ENCODE results near the gene UNC45B.
"Not testable (repeated sequence)": the region's sequence is repeated elsewhere in the genome, so short reads cannot be mapped to it uniquely, and the experiment has no call there.

The UNC45B gene

GRCh38 chr17:35218915-35219314 lies 71.3 kb downstream of the UNC45B start:
- no peak overlapping the region for H3K27ac Mint-ChIP-seq
- no peaks in the 10 kb centered on the region for H3K36me3 Mint-ChIP-seq (ENCODE audit: low read depth)
- no peak overlapping the region for H3K4me3 Mint-ChIP-seq
- peaks cover 27% of the 10 kb centered on the region for H3K27me3 Mint-ChIP-seq (ENCODE audit: low read depth)
- H3K4me1 Mint-ChIP-seq: no peaks in the 10 kb centered on the region
- H3K9me3 Mint-ChIP-seq: no peaks in the 10 kb centered on the region
- no peak for TF ChIP-seq CTCF (IDR thresholded peaks at IDR 0.05; ENCODE audit: unreplicated experiment in 3 of 3)

- Mint-ChIP-seq H3K36me3 (ENCODE audit: low read depth) (no peaks in the 10 kb centered on the region), H3K27me3 (ENCODE audit: low read depth) (peaks cover 11% of the 10 kb centered on the region), H3K4me3 (no peak overlapping the region), H3K9me3 (no peaks in the 10 kb centered on the region), H3K4me1 (no peaks in the 10 kb centered on the region), H3K27ac (no peak overlapping the region)
- no peak for TF ChIP-seq CTCF (IDR thresholded peaks at IDR 0.05; ENCODE audit: unreplicated experiment in 3 of 3)
Measured at GRCh38 chr17:35222452-35222851, 74.8 kb downstream of the UNC45B start.

- TF ChIP-seq CTCF (IDR thresholded peaks at IDR 0.05; ENCODE audit: unreplicated experiment in 3 of 3): no peak
- peaks cover 11% of the 10 kb centered on the region for H3K27me3 Mint-ChIP-seq (ENCODE audit: low read depth)
- H3K4me1 Mint-ChIP-seq: no peaks in the 10 kb centered on the region
- no peaks in the 10 kb centered on the region for H3K9me3 Mint-ChIP-seq
- H3K36me3 Mint-ChIP-seq (ENCODE audit: low read depth): no peaks in the 10 kb centered on the region
- no peak overlapping the region for H3K4me3 Mint-ChIP-seq
- no peak overlapping the region for H3K27ac Mint-ChIP-seq
Measured at GRCh38 chr17:35224436-35224835, 76.8 kb downstream of the UNC45B start.

- no peaks in the 10 kb centered on the region for H3K36me3 Mint-ChIP-seq (ENCODE audit: low read depth)
- peaks cover 8% of the 10 kb centered on the region for H3K27me3 Mint-ChIP-seq (ENCODE audit: low read depth)
- H3K4me1 Mint-ChIP-seq: no peaks in the 10 kb centered on the region
- TF ChIP-seq CTCF (IDR thresholded peaks at IDR 0.05; ENCODE audit: unreplicated experiment in 3 of 3): no peak
- H3K27ac Mint-ChIP-seq: no peak overlapping the region
- H3K9me3 Mint-ChIP-seq: no peaks in the 10 kb centered on the region
- H3K4me3 Mint-ChIP-seq: no peak overlapping the region
Measured at GRCh38 chr17:35227546-35227945, 79.9 kb downstream of the UNC45B start.

- no peaks in the 10 kb centered on the region for H3K36me3 Mint-ChIP-seq (ENCODE audit: low read depth)
- H3K4me3 Mint-ChIP-seq: no peak overlapping the region
- H3K27ac Mint-ChIP-seq: no peak overlapping the region
- H3K9me3 Mint-ChIP-seq: no peaks in the 10 kb centered on the region
- no peaks in the 10 kb centered on the region for H3K4me1 Mint-ChIP-seq
- peaks cover 8% of the 10 kb centered on the region for H3K27me3 Mint-ChIP-seq (ENCODE audit: low read depth)
- TF ChIP-seq CTCF (IDR thresholded peaks at IDR 0.05; ENCODE audit: unreplicated experiment in 3 of 3): no peak
Measured at GRCh38 chr17:35229638-35230037, 82.0 kb downstream of the UNC45B start.

- H3K36me3 Mint-ChIP-seq (ENCODE audit: low read depth); H3K9me3 Mint-ChIP-seq; H3K4me3 Mint-ChIP-seq; H3K4me1 Mint-ChIP-seq; H3K27ac Mint-ChIP-seq: not testable (repeated sequence)
- peaks cover 18% of the 10 kb centered on the region for H3K27me3 Mint-ChIP-seq (ENCODE audit: low read depth)
Measured at GRCh38 chr17:35234315-35234714, 86.7 kb downstream of the UNC45B start.
